HG03196 (cell line): Measurements from ENCODE around the gene TBCK.

Experiments used
- ATAC-seq: cut with Tn5 transposase; IDR thresholded peaks from one replicate; pipeline ENCODE4 v1.9.1; 2021; ENCODE audit not compliant: unreplicated experiment

TBCK gene

DNA sequence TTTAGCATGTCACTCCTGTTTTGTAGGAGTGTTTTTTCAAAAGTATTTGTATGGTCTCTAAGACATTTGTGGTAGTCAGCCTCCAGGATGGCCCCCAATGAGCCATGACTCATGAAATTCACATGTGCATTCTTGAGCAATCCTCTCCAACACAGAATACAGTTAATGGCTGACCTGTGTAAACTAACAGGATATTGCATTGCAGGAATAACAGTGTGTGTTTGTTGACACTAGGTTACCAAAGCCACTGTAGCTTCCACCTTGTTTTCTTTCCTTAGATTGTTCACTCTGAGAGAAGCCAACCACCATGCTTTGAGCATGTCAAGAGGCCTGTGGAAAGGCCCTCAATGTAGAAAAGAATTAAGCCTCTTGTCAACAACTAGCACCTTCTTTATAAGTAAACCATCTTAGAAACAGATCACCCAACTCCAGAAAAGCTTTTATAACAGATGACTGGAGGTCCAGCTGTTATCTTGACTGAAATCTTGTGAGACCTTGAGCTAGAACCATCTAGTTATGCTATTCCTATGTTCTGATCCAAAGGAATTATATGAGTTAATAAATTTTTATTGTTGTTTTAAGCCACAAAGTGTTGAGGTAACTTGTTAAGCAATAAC is 28.5 kb downstream of the TBCK start:
- no peak for ATAC-seq

DNA sequence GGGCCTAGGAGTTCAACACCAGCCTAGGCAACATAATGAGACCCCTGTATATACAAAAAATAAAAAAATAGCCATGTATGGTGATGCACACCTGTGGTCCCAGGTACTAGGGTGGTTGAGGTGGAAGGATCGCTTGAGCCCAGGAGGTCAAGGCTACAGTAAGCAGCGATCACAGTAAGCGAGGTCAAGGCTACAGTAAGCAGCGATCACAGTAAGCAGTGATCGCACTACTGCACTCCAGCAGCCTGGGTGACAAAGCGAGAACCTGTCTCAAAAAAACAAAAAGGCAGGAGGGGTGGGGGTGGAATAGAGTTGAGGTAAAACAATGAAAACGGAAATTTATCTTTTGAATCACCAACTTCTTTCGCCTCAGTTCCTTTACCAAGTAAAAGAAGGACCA is 29.4 kb downstream of the TBCK start:
- no peak for ATAC-seq

DNA sequence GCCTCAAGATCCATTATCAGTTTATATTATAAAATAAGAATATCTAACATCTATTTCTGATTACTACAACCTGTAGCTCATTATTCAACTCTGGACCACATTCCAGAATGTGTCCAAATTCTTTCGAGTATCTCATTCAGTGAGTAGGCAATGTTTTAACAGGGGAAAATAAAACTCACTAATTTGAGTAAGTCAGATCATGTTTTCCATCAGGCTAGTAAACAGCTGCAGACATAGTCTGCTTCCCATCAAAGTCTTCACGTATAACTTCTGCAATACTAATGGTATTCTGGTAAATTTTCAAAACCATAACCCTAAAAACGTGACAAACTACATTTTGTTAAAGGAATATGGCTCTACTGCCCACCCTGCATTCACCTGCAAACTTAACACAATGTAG is 31.8 kb downstream of the TBCK start:
- no peak for ATAC-seq

DNA sequence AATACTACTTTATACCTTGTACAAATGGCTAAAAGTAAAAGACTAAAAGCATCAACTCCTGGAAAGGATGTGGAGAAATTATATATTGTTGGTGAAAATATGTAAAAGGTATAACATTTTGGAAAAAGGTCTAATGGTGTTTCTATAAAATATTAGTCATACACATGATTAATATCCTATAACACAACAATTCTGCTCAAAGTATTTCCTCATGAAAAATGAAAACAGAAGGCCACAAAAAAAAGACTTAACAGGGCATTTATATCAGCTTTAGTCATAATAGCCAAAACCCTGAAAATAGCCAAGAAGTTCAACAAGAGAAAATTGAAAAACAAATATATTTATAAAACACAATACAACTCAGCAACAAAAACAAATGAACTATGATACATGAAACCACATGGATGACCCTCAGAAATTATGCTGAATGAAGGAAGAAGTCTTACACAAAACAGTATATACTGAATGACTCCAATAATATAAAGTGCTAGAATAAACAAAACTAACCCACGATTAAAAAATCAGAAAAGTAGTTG is 38.8 kb downstream of the TBCK start:
- no peak for ATAC-seq

DNA sequence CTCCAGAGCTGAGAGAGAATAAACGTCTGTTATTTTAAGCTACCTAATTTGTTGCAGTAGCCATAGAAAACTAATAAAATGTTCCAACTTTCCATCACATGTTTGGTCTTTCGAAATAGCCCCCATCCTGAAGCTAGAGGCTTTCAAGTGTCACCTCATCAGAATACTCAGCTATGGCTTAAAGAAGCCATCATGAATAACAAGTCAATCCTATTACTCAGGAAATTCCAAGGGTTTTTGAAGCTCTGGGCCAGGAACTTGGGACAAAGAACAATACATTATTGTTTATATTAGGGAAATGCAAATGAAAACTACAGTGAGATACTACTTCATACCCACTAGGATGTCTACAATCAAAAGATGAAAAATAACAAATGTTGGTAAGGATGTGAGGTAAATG is 42.2 kb downstream of the TBCK start:
- ATAC-seq: no peak

DNA sequence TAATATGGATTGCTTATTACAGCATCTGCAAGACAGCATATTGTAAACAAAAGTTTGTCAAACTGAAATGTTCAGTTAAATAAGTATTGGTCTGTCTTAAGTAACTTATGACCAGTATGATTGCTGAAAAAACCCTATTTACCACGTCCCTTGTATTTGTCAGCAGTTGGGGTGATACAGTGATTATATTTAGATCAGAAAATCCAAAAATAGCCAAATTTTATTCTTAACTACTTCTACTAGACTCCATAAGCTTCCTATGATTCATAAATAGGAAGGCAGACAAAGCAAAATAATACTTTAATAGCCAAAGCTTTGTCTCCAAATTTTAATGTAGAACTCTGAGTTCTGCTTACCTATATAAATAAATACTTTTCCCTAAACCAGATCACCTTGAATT is 45.3 kb downstream of the TBCK start:
- ATAC-seq: no peak

DNA sequence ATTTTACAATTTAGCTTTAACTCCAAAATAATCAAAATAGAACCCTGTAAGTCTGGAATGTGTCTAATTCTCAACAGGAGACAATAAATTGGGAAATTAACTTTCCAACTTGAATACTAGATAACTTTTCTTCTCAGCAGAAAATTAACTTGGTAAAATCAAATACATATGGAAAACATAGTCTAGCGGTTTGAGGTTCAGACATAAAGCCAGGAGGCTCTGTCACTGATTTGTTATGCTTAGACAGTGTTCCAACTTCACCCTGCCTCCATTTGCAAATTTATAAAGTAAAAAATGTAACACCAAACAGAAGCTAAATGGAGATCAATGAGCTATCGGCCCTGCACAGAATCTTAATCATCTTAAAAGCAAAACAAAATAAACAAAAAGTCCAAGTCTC is 46.3 kb downstream of the TBCK start:
- no peak for ATAC-seq

DNA sequence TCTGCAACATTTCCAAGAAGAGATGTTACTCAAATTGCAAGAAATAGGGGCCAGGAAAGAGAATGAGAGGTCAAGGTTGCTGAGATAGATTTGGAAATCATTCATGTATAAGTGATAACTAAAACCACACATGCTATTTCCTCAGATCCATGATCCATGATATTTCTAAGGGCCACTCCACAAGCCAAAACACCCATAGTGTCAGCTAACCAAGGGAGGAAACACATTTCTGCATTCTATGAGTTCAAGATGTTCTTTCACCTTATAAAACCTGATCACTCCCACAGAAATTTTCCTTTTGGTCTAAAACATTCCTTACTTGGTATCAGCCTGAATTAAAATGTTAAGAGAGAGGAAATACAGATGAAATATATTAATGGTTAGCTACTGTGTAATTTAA is 47.2 kb downstream of the TBCK start:
- no peak for ATAC-seq

DNA sequence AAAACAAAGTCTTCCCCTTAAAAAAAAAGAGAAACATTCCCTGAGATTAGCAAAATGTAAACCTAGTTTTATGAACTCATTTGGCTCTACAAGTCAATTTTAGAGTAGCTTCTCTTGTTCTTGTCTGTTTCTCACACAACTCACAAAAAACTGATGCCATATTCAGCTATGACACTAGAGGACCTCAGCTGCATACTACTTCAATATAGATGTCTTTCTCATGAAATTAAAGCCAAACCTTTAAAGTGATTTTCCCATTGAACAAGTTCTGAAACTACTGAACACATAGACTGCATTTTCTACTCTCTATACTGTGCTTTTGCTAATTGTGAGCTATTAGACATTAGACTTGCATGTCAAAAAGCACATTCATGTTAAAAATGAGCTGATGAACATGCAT is 49.8 kb downstream of the TBCK start:
- no peak for ATAC-seq

DNA sequence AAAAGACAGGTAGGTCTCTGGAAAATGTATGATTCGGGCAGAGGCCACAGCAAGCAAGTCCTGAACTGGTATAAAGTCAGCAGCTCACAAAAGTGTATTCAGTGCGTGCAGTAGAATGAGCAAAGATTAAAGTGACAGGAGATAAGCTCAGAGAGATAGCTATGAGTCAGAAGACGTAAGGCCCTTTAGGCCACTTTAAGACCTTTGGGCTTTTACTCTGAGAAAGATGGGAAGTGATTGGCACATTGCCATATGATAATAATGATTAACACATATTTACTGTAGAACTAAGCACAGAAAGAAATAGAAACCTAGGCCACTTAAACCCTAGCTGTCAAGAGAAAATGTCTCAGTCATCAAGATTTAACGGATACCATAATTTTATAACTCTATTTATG is 51.7 kb downstream of the TBCK start:
- ATAC-seq: no peak

DNA sequence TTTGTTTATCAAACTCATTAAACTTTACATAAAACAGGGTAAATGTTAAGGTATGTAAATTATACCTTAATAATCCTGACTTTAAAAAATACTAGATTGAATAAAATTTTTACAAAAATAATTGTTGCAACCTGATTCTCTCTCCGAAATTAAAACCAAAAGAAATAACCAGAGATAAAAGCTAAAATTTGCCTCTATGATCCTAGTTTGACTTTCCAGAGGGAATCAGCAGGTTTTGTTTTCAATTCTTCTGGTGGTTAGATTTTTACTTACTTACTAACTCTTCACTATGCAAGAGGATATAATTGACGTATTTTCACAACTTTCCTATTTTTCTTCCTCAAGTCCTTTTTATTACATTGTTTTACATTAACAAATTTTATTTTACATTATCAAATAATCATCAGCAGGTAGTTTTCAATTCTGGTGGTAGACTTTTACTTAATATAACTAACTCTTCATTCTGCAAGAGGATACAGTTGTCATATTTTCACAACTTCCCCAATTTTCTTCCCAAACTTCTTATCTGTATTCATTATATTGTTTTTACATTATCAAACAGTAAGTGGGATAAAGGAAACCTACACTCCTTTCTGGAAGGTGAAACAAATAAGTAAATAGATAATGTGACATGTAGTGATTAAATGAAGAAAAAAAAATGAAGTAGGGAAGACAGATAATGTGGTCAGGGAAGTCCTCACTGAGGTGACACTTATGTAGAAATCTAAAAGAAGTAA is 52.2 kb downstream of the TBCK start:
- no peak for ATAC-seq

DNA sequence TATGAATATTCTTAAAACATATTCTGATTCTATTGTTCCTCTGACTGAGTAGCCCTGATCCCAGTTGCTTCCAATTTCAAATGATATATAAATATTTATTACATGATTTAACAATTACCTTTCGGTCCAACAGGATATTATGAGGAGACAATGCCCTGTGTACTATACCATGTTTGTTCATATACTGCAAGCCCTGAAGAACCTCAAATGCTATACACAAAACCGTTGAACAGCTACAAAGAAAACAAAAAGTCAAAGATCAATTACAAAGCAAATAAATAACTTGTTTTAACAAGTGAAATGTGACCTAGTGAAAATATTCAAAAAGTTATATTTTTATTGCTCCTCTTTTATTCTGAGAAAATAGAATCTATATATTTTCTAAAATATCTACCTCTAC is 54.0 kb downstream of the TBCK start:
- no peak for ATAC-seq

DNA sequence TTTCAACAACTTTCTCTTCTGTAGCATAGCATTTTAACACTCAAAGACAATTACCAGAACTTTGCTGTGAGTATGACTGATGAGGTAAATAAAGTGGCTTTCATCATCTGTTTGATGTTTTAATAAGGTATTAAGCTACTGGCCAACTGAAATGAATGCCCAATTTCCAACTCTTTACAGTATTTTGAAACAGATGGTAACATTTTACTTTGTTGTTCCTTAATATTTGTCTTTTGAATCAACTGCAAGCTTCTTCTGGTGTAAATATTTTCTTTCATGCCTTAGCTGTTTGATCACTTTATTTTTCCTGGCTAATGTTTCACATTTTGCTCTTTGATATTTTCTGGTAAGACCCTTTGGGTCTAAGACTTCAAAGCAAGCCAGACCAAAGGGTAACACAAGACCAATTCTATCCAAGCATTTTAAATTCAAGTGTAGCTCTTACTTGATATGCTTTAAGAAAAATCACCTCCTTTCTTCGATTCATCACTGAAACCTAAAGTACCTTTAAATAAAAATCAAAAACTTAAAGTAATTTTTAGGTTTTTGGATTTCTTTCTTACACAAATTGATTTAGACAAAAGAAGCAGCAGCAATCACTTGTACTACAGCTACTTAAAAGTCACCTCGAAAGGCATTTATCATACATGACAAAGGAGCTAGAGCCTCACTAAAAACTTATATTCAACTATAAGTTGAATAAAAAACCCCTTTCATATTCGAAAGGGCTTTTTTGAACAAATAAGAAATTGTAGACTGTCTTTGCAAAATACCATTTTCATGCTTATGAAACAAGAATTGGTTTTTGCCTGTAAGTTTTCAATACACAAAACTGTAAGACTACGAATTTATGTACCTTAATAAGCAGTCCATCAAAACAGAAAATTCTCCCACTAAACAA is 57.6 kb downstream of the TBCK start:
- ATAC-seq: no peak

DNA sequence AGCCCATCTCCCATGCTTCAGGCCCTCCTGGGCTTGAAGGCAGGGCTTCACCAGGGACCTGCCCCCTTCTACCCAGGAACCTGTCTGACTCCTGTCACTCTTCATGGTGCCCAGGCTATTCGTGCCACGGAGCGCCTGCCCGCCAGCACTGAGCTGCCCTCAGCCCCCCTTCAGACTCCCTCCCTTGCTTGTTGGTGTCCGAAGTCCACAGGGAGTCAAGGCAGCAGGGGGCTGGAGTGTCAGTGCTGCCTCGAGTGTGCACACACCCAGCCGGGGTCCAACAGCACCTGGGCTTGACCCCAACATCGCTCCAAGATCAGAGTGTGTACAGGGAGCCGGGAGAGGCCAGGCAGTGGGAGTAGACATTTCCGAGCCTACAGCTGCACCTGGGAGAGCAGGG is 59.8 kb downstream of the TBCK start:
- ATAC-seq: no peak

DNA sequence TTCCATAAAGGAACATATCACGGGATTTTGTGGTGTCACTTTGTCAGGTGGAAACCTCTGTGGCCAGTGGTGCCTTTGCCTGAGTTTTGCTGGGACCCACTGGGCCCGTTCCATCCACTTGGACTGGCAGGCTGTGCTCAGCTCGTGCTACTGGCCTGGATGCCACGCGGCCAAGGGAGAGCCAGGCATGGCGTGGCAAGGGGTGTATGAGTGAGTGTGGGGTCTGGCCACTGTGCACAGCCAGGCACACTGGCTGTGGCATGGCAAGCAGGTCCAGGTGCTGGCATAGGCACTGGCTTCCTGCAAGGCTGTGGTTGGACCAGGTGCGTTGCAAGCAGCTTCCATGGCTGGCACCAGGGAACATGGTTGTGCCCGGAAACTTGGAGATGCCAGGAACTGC is 60.8 kb downstream of the TBCK start:
- no peak for ATAC-seq

DNA sequence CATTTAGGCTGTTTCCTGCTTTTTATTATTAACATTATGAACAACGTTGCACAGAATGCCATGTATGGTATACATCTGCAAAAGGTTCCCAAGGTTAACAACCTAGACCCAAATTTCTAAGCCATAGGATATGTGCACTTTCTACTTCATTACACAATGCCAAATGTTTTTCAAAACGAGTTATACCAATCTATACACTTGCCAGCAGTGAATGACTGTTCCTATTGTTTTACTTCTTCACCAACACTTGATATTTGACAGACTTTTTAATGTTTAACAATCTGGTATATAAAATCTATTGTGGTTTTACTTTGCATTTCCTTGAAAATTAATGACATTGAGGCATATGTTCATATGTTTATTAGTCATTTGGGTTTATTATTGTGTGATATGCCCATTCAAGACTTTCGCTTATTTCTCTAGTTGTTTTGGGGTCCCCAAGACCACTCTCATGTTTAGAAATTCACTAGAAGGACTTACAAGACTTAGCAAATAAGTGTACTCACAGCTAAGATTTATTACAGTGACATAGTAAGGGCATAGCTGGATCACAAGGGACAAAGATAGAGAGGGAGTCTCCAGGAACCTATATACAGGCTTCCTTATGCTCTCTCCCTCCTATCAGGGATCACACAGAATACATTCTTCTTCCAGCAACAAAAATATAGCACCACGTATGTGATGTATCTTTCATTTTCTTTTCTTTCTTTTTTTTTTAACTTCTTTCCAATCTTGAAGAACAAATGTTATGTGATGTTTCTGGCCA is 62.5 kb downstream of the TBCK start:
- ATAC-seq: no peak

DNA sequence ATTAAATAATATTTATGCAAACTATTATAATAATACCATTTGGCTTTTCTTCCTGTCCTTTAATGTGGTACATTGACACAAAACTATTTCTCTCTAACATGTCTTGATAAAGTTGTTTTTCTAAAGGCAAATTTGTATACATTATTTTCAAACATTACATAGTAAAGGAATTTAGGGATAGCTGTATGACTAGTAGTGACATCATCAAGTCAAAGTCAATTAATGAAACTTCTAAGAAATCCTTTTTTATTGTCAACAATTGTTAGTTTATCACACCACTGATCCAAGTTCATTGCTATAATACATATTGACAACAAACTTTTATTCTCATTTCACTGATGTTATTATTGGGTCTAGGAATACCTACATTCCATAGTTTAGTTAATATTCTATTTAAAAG is 68.4 kb downstream of the TBCK start:
- no peak for ATAC-seq

DNA sequence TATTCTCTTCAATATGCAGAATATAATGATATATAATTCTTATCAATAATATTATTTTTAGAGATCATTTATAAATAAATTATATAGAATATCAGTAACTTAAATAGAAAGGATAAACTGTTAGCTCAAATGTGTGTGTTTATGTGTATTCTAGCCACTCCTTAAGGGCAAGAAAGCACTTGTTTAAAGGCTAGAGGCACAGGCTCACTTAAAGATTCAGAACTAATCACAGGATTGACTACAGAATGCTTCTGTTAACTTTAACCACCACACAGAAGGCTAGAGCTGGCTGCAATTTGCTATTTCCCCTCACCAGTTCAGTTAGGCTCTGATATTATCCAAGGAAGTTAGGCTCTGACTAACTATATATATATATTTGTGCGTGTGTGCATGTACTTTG is 69.6 kb downstream of the TBCK start:
- no peak for ATAC-seq

DNA sequence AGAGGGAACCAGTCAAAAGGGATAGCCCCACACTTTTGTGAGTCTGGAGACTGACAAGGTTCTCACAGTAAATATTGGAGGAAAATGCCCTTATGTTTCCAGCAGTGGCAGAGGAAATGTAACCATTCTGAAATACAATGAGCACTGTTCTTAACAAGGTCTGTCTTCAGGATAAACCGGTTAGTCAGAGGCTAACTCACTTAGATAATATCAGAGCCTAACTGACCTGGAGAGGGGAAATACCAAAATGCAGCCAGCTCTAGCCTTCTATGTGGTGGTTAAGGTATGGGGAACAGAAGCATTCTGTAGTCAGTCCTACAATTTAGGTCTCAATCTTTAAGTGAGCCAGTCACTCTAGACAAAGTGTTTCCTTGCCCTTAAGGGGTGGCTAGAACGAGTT is 70.8 kb downstream of the TBCK start:
- no peak for ATAC-seq

DNA sequence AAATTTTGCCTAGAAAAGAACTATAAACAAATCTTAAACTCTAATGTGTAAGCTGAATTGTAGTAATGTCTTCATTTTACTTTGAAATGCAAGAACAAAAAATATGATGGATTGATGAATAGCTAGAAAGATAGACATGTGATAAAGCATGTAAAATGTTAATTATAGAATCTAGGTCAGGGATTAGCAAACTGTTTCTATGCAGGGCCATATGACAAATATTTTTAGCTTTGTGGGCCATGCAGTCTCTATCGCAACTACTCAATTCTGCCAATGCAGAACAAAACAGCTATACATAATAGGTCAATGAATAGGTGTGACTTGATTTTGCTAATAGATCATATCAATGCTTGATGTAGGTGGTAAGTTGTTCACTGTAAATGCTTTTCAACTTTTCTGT is 75.3 kb downstream of the TBCK start:
- no peak for ATAC-seq

DNA sequence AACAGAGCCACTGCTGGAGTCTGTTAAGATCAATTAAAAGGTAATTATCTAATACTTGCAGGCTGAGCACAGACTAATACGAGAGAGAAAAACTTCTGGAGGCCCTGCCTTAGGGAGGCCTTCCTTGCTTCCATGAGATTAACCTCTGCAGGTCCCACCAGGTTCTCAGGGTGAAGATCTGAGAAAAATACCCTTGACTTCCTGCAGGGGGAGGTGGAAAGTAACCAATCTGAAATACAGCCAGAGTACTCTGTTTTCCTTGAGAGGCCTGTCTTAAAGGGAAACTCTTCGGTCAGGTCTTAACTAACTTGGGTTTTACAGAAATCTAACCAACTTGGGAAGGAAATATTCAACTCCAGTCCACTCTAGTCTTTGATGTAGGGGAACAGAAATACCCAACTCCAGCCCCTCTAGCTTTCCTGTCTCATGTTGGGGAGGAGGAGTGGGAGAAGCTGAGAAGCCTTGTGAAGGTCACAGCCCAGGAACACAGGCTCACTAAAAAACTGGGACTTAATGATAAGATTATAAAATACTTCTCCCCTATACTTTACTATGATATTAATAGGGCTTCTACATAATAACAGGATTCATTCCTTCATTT is 77.1 kb downstream of the TBCK start:
- ATAC-seq: peak; percentile 82
